ENCODE results near the gene NAGS. TPM values are rescaled to one million over a fixed set of nuclear protein-coding genes. Genes with fewer than 3 reads are reported as not detected.
"Not testable (repeated sequence)": the region's sequence is repeated elsewhere in the genome, so short reads cannot be mapped to it uniquely, and the experiment has no call there.

Gene NAGS
- total and polyA plus RNA-seq, 2 donors (not counting 1 experiment from before 2014, with no cell fraction given) = 0.66 to 2.2 TPM

DNA sequence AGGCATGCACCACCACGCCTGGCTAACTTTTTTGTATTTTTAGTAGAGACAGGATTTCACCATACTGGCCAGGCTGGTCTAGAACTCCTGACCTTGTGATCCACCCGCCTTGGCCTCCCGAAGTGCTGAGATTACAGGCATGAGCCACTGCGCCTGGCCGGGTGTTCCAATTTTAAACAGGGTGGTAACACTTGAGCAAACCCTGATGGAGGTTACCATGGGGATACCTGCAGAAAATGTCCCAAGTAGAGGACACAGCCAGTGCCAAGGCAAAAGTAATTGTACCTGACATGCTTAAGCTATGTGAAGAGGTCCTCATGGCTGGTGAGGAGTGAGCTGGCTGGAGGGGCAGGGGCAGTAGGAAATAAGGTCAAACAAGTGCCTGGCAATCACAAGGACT is 7.2 kb upstream of the NAGS start:
- H3K27me3 ChIP-seq (replicated peaks in 1 of 4; ENCODE audit: control extremely low read depth in 1 of 4, control insufficient read depth in 3 of 4, insufficient read depth in 4 of 4, low read length in 3 of 4) = peaks cover 0 to 22% (median 7%) of the 10 kb centered on the region in 4 experiments
- H3K4me3 ChIP-seq (ENCODE audit: control extremely low read depth in 1 of 5, extremely low read depth in 1 of 5, insufficient read depth in 1 of 5, low read depth in 2 of 5, low read length in 4 of 5); H3K9me3 Mint-ChIP-seq (ENCODE audit: insufficient read depth); H3K4me2 ChIP-seq (replicated peaks; ENCODE audit: low read depth, low read length, poor library complexity, severe bottlenecking); POLR2A ChIA-PET; H3K79me2 ChIP-seq (ENCODE audit: control insufficient read depth, insufficient read depth, low read length); H4K20me1 ChIP-seq (ENCODE audit: control insufficient read depth, insufficient read depth, low read length, poor library complexity, severe bottlenecking); H3K4me3 Mint-ChIP-seq; H3K9me3 ChIP-seq (ENCODE audit: control extremely low read depth in 1 of 3, control insufficient read depth in 2 of 3, insufficient read depth in 1 of 3, low read length in 2 of 3); H3K27ac Mint-ChIP-seq; H3K4me1 Mint-ChIP-seq; H3K36me3 ChIP-seq (replicated peaks in 1 of 2; ENCODE audit: control extremely low read depth in 1 of 2, control insufficient read depth in 1 of 2, extremely low read depth in 1 of 2, insufficient read depth in 2 of 2, low read length in 1 of 2); H3K27ac ChIP-seq (ENCODE audit: low read length in 2 of 2); ATAC-seq (ENCODE audit: low read depth); H3K9ac ChIP-seq (ENCODE audit: low read length); intact Hi-C loops (cut with micrococcal nuclease); H3K4me1 ChIP-seq (ENCODE audit: control insufficient read depth in 2 of 2, insufficient read depth in 2 of 2, low read length in 2 of 2); DNase-seq; H2AFZ ChIP-seq (ENCODE audit: insufficient read depth, low read depth, low read length, poor library complexity, severe bottlenecking): not testable (repeated sequence)
- 89% methylated on average over 5 of the region's 5 CpGs for WGBS (ENCODE audit: insufficient coverage)
- CTCF ChIA-PET = interaction anchor here (2.4 kb wide), 1 partner anchor 53 kb away, joined by 13 read pairs; no protein-coding TSS in a partner anchor
- peaks cover 30% of the 10 kb centered on the region for H3K27me3 Mint-ChIP-seq

DNA sequence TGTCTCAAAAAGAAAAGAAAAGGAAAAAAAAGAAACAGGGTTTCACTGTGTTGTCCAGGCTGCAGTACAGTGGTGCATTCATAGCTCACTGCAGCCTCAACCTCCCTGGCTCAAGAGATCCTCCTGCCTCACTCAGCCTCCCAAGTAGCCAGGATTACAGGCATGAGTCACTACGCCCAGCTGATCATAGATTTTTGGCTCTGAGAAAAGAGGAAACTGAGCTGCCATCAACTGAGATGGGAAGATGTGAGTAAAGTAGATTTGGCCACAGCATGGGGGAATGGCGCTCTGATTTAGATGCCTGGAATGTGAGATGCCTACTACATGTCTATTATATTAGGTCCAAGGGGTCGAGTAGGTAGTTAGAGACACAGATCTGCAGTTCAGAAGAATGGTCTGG is 5.9 kb upstream of the NAGS start:
- H3K9me3 ChIP-seq (ENCODE audit: control extremely low read depth in 1 of 3, control insufficient read depth in 2 of 3, insufficient read depth in 1 of 3, low read length in 2 of 3) = peaks cover 0 to 9% (median 0%) of the 10 kb centered on the region in 3 donors
- peaks cover 8 to 9% of the 10 kb centered on the region in 2 donors for H3K4me1 ChIP-seq (ENCODE audit: control insufficient read depth in 2 of 2, insufficient read depth in 2 of 2, low read length in 2 of 2)
- peaks cover 3% of the 10 kb centered on the region for H3K4me1 Mint-ChIP-seq
- peaks cover 27% of the 10 kb centered on the region for H3K27me3 Mint-ChIP-seq
- no peak overlapping the region for H3K4me2 ChIP-seq (replicated peaks; ENCODE audit: low read depth, low read length, poor library complexity, severe bottlenecking)
- CTCF ChIA-PET = no interaction called here
- no peak for TF ChIP-seq EZH2 (IDR thresholded peaks at IDR 0.05; ENCODE audit: borderline replicate concordance, insufficient read depth, low read depth, low read length, poor library complexity, severe bottlenecking)
- TF ChIP-seq CTCF (IDR thresholded peaks at IDR 0.05) = no peak
- peaks cover 0 to 22% (median 8%) of the 10 kb centered on the region in 4 experiments for H3K27me3 ChIP-seq (replicated peaks in 1 of 4; ENCODE audit: control extremely low read depth in 1 of 4, control insufficient read depth in 3 of 4, insufficient read depth in 4 of 4, low read length in 3 of 4)
- WGBS (ENCODE audit: insufficient coverage) = no CpG with 5 or more reads among the region's 3 CpGs
- no peak overlapping the region for H2AFZ ChIP-seq (ENCODE audit: insufficient read depth, low read depth, low read length, poor library complexity, severe bottlenecking)
- no peaks in the 10 kb centered on the region for H3K9me3 Mint-ChIP-seq (ENCODE audit: insufficient read depth)
- no peak overlapping the region for H3K4me3 Mint-ChIP-seq
- H3K27ac ChIP-seq (ENCODE audit: low read length in 2 of 2) = no peak overlapping the region
- no peak overlapping the region for H3K27ac Mint-ChIP-seq
- POLR2A ChIA-PET = no interaction called here
- no peak overlapping the region for H3K4me3 ChIP-seq (ENCODE audit: control extremely low read depth in 1 of 5, extremely low read depth in 1 of 5, insufficient read depth in 1 of 5, low read depth in 2 of 5, low read length in 4 of 5)
- no peak for DNase-seq
- H3K36me3 ChIP-seq (replicated peaks in 1 of 2; ENCODE audit: control extremely low read depth in 1 of 2, control insufficient read depth in 1 of 2, extremely low read depth in 1 of 2, insufficient read depth in 2 of 2, low read length in 1 of 2) = no peaks in the 10 kb centered on the region
- no peaks in the 10 kb centered on the region for H3K79me2 ChIP-seq (ENCODE audit: control insufficient read depth, insufficient read depth, low read length)
- H4K20me1 ChIP-seq (ENCODE audit: control insufficient read depth, insufficient read depth, low read length, poor library complexity, severe bottlenecking) = no peaks in the 10 kb centered on the region
- no peak for ATAC-seq (ENCODE audit: low read depth)
- H3K9ac ChIP-seq (ENCODE audit: low read length) = no peak overlapping the region
- intact Hi-C loops (cut with micrococcal nuclease) = no loop called here

Measured in B cell (primary cell).